AG09319 (cell line): ENCODE data around the gene GBGT1.

ENCODE experiments used
- DNase-seq: peaks from one replicate; pipeline ENCODE4 v3.0.0-alpha.2; 2010; ENCODE audit warnings: low read depth; ENCODE audit errors: extremely low read depth
- CTCF ChIP-seq: IDR thresholded peaks from 2 replicates; pipeline ENCODE4 v1.5.1; 2011; ENCODE audit warnings: low read depth, mild to moderate bottlenecking, inconsistent platforms, low read length, moderate library complexity

The GBGT1 gene

GRCh38 chr9:133144142-133144903 lies 19.4 kb downstream of the GBGT1 start:
- TF ChIP-seq CTCF, result peak; percentile 75
- no peak for DNase-seq

GRCh38 chr9:133143639-133144141 lies 20.0 kb downstream of the GBGT1 start:
- no peak for DNase-seq
- no peak for TF ChIP-seq CTCF

GRCh38 chr9:133142684-133143622 lies 20.8 kb downstream of the GBGT1 start:
- no peak for DNase-seq
- TF ChIP-seq CTCF, result no peak

GRCh38 chr9:133141833-133142595 lies 21.7 kb downstream of the GBGT1 start:
- no peak for TF ChIP-seq CTCF
- DNase-seq, result no peak

GRCh38 chr9:133140606-133141005 lies 23.1 kb downstream of the GBGT1 start:
- TF ChIP-seq CTCF, result no peak
- no peak for DNase-seq

GRCh38 chr9:133140174-133140505 lies 23.6 kb downstream of the GBGT1 start:
- no peak for DNase-seq
- TF ChIP-seq CTCF, result no peak
